ENCODE results near the gene SPINDOC. TPM values are rescaled to one million over a fixed set of nuclear protein-coding genes. Genes with fewer than 3 reads are reported as not detected.

SPINDOC gene
- total RNA-seq (44.5 and 45.2 TPM in 2 replicates), polyA plus RNA-seq (8.2 and 9.0 TPM in 2 replicates)

- Histone ChIP-seq H3K4me3 (peak within 1 kb of the TSS; percentile 98), H3K27ac (peak within 1 kb of the TSS; percentile 92), H3K4me1 (ENCODE audit: low read depth) (no peaks in the 10 kb centered on the region), H3K36me3 (peaks cover 11% of the 10 kb centered on the region), H3K9me3 (ENCODE audit: low read depth) (no peaks in the 10 kb centered on the region), H3K27me3 (no peaks in the 10 kb centered on the region)
- TF ChIP-seq CTCF (IDR thresholded peaks at IDR 0.05; ENCODE audit: low read depth, low read length) = no peak
- DNase-seq (ENCODE audit: low read depth in 1 of 2, low spot score in 1 of 2) = peak; percentile 72 to 89
These were observed at the start of gene SPINDOC for GRCh38 chr11:63813035-63813562. Gene SPINDOC, plus strand, starts transcription at chr11:63813456. Its CDS starts 231 bp downstream, at chr11:63813687.

GRCh38 chr11:63763496-63764339 is 49.5 kb upstream of the SPINDOC start:
- no peak overlapping the region for H3K27ac ChIP-seq
- H3K4me1 ChIP-seq (ENCODE audit: low read depth) = peaks cover 33% of the 10 kb centered on the region
- H3K36me3 ChIP-seq = no peaks in the 10 kb centered on the region

GRCh38 chr11:63764340-63764678 is 48.9 kb upstream of the SPINDOC start:
- Histone ChIP-seq H3K4me3 (no peak overlapping the region), H3K27ac (no peak overlapping the region), H3K36me3 (no peaks in the 10 kb centered on the region), H3K27me3 (no peaks in the 10 kb centered on the region), H3K9me3 (ENCODE audit: low read depth) (no peaks in the 10 kb centered on the region), H3K4me1 (ENCODE audit: low read depth) (peaks cover 33% of the 10 kb centered on the region)
- no peak for TF ChIP-seq CTCF (IDR thresholded peaks at IDR 0.05; ENCODE audit: low read depth, low read length)
- no peak for DNase-seq (ENCODE audit: low read depth in 1 of 2, low spot score in 1 of 2)

More at GRCh38 chr11:63763496-63764339, 49.5 kb upstream of the SPINDOC start:
- Histone ChIP-seq H3K9me3 (ENCODE audit: low read depth) (no peaks in the 10 kb centered on the region), H3K4me3 (peak overlapping the region; percentile 12), H3K27me3 (no peaks in the 10 kb centered on the region)
- DNase-seq (ENCODE audit: low read depth in 1 of 2, low spot score in 1 of 2) = peak; percentile 52 to 62
- no peak for TF ChIP-seq CTCF (IDR thresholded peaks at IDR 0.05; ENCODE audit: low read depth, low read length)

GRCh38 chr11:63764679-63765647 is 48.3 kb upstream of the SPINDOC start:
- peak; percentile 48 to 55 for DNase-seq (ENCODE audit: low read depth in 1 of 2, low spot score in 1 of 2)
- Histone ChIP-seq H3K4me3 (no peak overlapping the region), H3K4me1 (ENCODE audit: low read depth) (peaks cover 36% of the 10 kb centered on the region), H3K9me3 (ENCODE audit: low read depth) (no peaks in the 10 kb centered on the region), H3K36me3 (no peaks in the 10 kb centered on the region), H3K27ac (no peak overlapping the region), H3K27me3 (no peaks in the 10 kb centered on the region)
- TF ChIP-seq CTCF (IDR thresholded peaks at IDR 0.05; ENCODE audit: low read depth, low read length) = no peak

- H3K36me3 ChIP-seq = no peaks in the 10 kb centered on the region
- TF ChIP-seq CTCF (IDR thresholded peaks at IDR 0.05; ENCODE audit: low read depth, low read length) = no peak
- no peaks in the 10 kb centered on the region for H3K27me3 ChIP-seq
- no peak overlapping the region for H3K4me3 ChIP-seq
- H3K4me1 ChIP-seq (ENCODE audit: low read depth) = peaks cover 39% of the 10 kb centered on the region
- no peak overlapping the region for H3K27ac ChIP-seq
- DNase-seq (ENCODE audit: low read depth in 1 of 2, low spot score in 1 of 2) = no peak
- H3K9me3 ChIP-seq (ENCODE audit: low read depth) = no peaks in the 10 kb centered on the region
These were observed 47.5 kb upstream of the SPINDOC start for GRCh38 chr11:63765688-63766241.
